B cell (primary cell): ENCODE results near the gene HOXA11. TPM values are rescaled to one million over a fixed set of nuclear protein-coding genes. Genes with fewer than 3 reads are reported as not detected.

ENCODE experiments used
- ATAC-seq: fragments of 200-7000 bp; cut with Tn5 transposase; one replicate; pipeline ENCODE4 v1.10.0; 2021; ENCODE audit warnings: low read depth, mild to moderate bottlenecking, moderate number of reproducible peaks, moderate library complexity
- CTCF ChIA-PET: fragments of 350-600 bp; sonication (Branson Sonifier 250); formaldehyde crosslinking; loops from one replicate; lab custom pipeline; 2021; ENCODE audit warnings: antibody characterized with exemption, inconsistent platforms; lab: Charles Lee
- POLR2A ChIA-PET: fragments of 350-600 bp; sonication (Branson Sonifier 250); formaldehyde crosslinking; loops from one replicate; lab custom pipeline; 2021; ENCODE audit warnings: antibody characterized with exemption; lab: Charles Lee
- DNase-seq: peaks from one replicate; pipeline ENCODE4 v3.0.0; 2013
- H2AFZ ChIP-seq: 2 replicates; pipeline ENCODE4 v1.6.1; 2012; ENCODE audit warnings: mild to moderate bottlenecking, low read depth, low read length; ENCODE audit not compliant: insufficient read depth, poor library complexity, severe bottlenecking
- H3K27ac ChIP-seq, 2 donors: 1 replicate in 1 of 2; 2 replicates in 1 of 2; pipeline ENCODE4 v1.5.1; 2012 to 2013; ENCODE audit warnings: low read length in 2 of 2, mild to moderate bottlenecking in 2 of 2, moderate library complexity in 1 of 2
- H3K27me3 ChIP-seq, 4 experiments: fragments of 200-600 bp in 1 of 4; sonication (generic) in 1 of 4; replicated peaks in 1 of 4; 1 replicate in 2 of 4; 2 replicates in 2 of 4; pipeline versions ENCODE4 v1.6.1 to v1.7.0; 2013 to 2016; ENCODE audit warnings: low read length in 3 of 4, mild to moderate bottlenecking in 2 of 4, mixed read lengths in 1 of 4, moderate library complexity in 1 of 4; ENCODE audit not compliant: insufficient read depth in 4 of 4, control insufficient read depth in 3 of 4; ENCODE audit errors: control extremely low read depth in 1 of 4
- H3K36me3 ChIP-seq, 2 experiments: replicated peaks in 1 of 2; 1 replicate in 1 of 2; 2 replicates in 1 of 2; pipeline versions ENCODE4 v1.6.1 to v1.7.1; 2013; ENCODE audit warnings: low read length in 1 of 2; ENCODE audit not compliant: insufficient read depth in 2 of 2, control insufficient read depth in 1 of 2; ENCODE audit errors: control extremely low read depth in 1 of 2, extremely low read depth in 1 of 2
- H3K4me1 ChIP-seq, 2 donors: fragments of 200-600 bp in 1 of 2; sonication (generic) in 1 of 2; 1 replicate in 1 of 2; 2 replicates in 1 of 2; pipeline versions ENCODE4 v1.5.1 to v1.6.1; 2013 to 2017; ENCODE audit warnings: low read length in 2 of 2; ENCODE audit not compliant: control insufficient read depth in 2 of 2, insufficient read depth in 2 of 2
- H3K4me2 ChIP-seq: replicated peaks from 2 replicates; pipeline ENCODE3; 2012; ENCODE audit warnings: mild to moderate bottlenecking, low read depth, low read length; ENCODE audit not compliant: poor library complexity, severe bottlenecking
- H3K4me3 ChIP-seq, 5 experiments: fragments of 200-600 bp in 1 of 5; sonication (generic) in 1 of 5; 1 replicate in 3 of 5; 2 replicates in 2 of 5; pipeline versions ENCODE4 v1.5.1 to v1.7.0; 2011 to 2016; ENCODE audit warnings: low read length in 4 of 5, mild to moderate bottlenecking in 4 of 5, low read depth in 2 of 5, control low read depth in 1 of 5, moderate library complexity in 1 of 5; ENCODE audit not compliant: insufficient read depth in 1 of 5; ENCODE audit errors: control extremely low read depth in 1 of 5, extremely low read depth in 1 of 5
- H3K79me2 ChIP-seq: fragments of 200-600 bp; sonication (generic); one replicate; pipeline ENCODE4 v1.6.0; 2016; ENCODE audit warnings: low read length; ENCODE audit not compliant: control insufficient read depth, insufficient read depth
- H3K9ac ChIP-seq: fragments of 200-600 bp; sonication (generic); 2 replicates; pipeline ENCODE4 v1.6.1; 2017; ENCODE audit warnings: mild to moderate bottlenecking, low read length, moderate library complexity
- H3K9me3 ChIP-seq, 3 donors: one replicate each; pipeline versions ENCODE4 v1.6.1 to v1.7.1; 2013; ENCODE audit warnings: low read length in 2 of 3; ENCODE audit not compliant: control insufficient read depth in 2 of 3, insufficient read depth in 1 of 3; ENCODE audit errors: control extremely low read depth in 1 of 3
- H4K20me1 ChIP-seq: 2 replicates; pipeline ENCODE4 v1.6.0; 2012; ENCODE audit warnings: mild to moderate bottlenecking, low read length; ENCODE audit not compliant: insufficient read depth, control insufficient read depth, poor library complexity, severe bottlenecking
- H3K27ac Mint-ChIP-seq: one replicate; pipeline ENCODE4 v1.8.0; 2021; ENCODE audit warnings: mixed read lengths
- H3K27me3 Mint-ChIP-seq: one replicate; pipeline ENCODE4 v1.8.0; 2021; ENCODE audit warnings: mixed read lengths
- H3K4me1 Mint-ChIP-seq: one replicate; pipeline ENCODE4 v1.8.0; 2021; ENCODE audit warnings: mixed read lengths
- H3K4me3 Mint-ChIP-seq: one replicate; pipeline ENCODE4 v1.8.0; 2021; ENCODE audit warnings: mixed read lengths
- H3K9me3 Mint-ChIP-seq: one replicate; pipeline ENCODE4 v1.8.0; 2022; ENCODE audit warnings: mixed read lengths; ENCODE audit not compliant: insufficient read depth
- EZH2 ChIP-seq: IDR thresholded peaks from 2 replicates; pipeline ENCODE4 v1.6.1; 2012; ENCODE audit warnings: borderline replicate concordance, low read depth, mild to moderate bottlenecking, moderate library complexity, low read length; ENCODE audit not compliant: insufficient read depth, poor library complexity, severe bottlenecking
- WGBS: methylation state at CpG from one replicate; pipeline ENCODE4 v1.1.5; 2013; ENCODE audit warnings: missing lambda C conversion rate; ENCODE audit not compliant: insufficient coverage; 5-methylcytosine and 5-hydroxymethylcytosine counted together
- intact Hi-C: fragments of 100-400 bp; cut with micrococcal nuclease; formaldehyde crosslinking; loops from one replicate; pipeline ENCODE4 v1.10.0; 2022
- polyA plus RNA-seq: library from polyadenylated mRNA; depleted of rRNA; stranded (reverse); fragments of >200 nt; gene quantifications from 2 replicates; pipeline ENCODE4 v1.2.3, GENCODE V29; 2012
- total RNA-seq, 2 donors: library from RNA; stranded (reverse); fragments of 120-200 nt in 1 of 2; gene quantifications; 1 replicate in 1 of 2; 2 replicates in 1 of 2; pipeline versions ENCODE4 v1.2.3 to v1.2.4, GENCODE V29; 2013 to 2022
- TF ChIP-seq, protein P1 (sequence below): fragments of 200-600 bp; IDR thresholded peaks from one replicate; pipeline ENCODE4 v1.8.0; 2022; ENCODE audit warnings: antibody characterized with exemption, mild to moderate bottlenecking

The HOXA11 gene
- total and polyA plus RNA-seq, 2 donors (not counting 1 experiment from before 2014, with no cell fraction given): not detected

DNA sequence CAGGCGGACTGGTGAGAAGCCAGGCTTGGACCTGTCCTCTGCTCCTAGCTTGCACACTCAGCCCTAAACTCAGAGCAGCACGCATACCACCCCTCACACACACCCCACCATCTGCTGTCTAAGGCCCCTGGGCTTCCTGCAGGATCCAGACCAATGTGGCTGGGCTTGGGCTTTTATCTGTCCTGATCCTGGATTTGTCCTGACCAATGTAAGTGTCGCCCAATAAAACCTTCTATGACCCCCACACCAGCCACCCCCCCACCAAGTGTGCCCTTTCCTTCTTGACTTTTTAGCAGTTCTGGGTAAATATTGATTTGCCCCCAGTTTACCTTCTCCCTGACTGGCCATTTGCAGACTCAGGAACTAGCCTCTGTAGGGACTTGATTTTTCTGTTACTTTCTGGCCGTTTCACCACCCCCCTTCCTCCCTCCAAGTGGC is 16.6 kb upstream of the HOXA11 start:
- Mint-ChIP-seq H3K27me3 (peaks cover 82% of the 10 kb centered on the region), H3K27ac (no peak overlapping the region), H3K4me3 (peak overlapping the region; percentile 78), H3K4me1 (peaks cover 44% of the 10 kb centered on the region), H3K9me3 (no peaks in the 10 kb centered on the region)
- intact Hi-C loops: loop anchor here (2.0 to 5.0 kb wide), 2 partner anchors 41 to 1211 kb away; partner anchors contain the start of gene CREB5
- no peaks in the 10 kb centered on the region for H4K20me1 ChIP-seq
- peaks cover 3 to 91% (median 85%) of the 10 kb centered on the region in 4 experiments for H3K27me3 ChIP-seq
- peaks cover 50 to 74% of the 10 kb centered on the region in 2 donors for H3K4me1 ChIP-seq
- peaks cover 0 to 61% (median 6%) of the 10 kb centered on the region in 3 donors for H3K9me3 ChIP-seq
- no peak overlapping the region for H3K27ac ChIP-seq
- ChIA-PET CTCF (interaction anchor here (1.5 to 1.8 kb wide), 2 partner anchors 9 to 41 kb away, joined by 4 to 6 read pairs; no protein-coding TSS in a partner anchor), POLR2A (no interaction called here)
- DNase-seq (no peak), ATAC-seq (no peak)
- peak overlapping the region; percentile 21 for H3K9ac ChIP-seq
- no peaks in the 10 kb centered on the region for H3K79me2 ChIP-seq
- no peaks in the 10 kb centered on the region for H3K36me3 ChIP-seq
- peak overlapping the region; percentile 78 for H3K4me2 ChIP-seq
- TF ChIP-seq, protein P1, sequence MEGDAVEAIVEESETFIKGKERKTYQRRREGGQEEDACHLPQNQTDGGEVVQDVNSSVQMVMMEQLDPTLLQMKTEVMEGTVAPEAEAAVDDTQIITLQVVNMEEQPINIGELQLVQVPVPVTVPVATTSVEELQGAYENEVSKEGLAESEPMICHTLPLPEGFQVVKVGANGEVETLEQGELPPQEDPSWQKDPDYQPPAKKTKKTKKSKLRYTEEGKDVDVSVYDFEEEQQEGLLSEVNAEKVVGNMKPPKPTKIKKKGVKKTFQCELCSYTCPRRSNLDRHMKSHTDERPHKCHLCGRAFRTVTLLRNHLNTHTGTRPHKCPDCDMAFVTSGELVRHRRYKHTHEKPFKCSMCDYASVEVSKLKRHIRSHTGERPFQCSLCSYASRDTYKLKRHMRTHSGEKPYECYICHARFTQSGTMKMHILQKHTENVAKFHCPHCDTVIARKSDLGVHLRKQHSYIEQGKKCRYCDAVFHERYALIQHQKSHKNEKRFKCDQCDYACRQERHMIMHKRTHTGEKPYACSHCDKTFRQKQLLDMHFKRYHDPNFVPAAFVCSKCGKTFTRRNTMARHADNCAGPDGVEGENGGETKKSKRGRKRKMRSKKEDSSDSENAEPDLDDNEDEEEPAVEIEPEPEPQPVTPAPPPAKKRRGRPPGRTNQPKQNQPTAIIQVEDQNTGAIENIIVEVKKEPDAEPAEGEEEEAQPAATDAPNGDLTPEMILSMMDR: no peak
- no peak for TF ChIP-seq EZH2
- peak overlapping the region in 2 of 5 experiments; percentile 24 to 42 for H3K4me3 ChIP-seq
- H2AFZ ChIP-seq: no peak overlapping the region
- 3% methylated on average over 3 of the region's 4 CpGs for WGBS
